CD4-positive, alpha-beta T cell treated with Interleukin-21 for 1 hour (primary cell): ENCODE data around the gene LIMK1.

Source experiments
- DNase-seq: peaks from one replicate; pipeline ENCODE4 v3.0.0-alpha.2; 2020

The LIMK1 gene

GRCh38 chr7:74056096-74056915 is 27.3 kb upstream of the LIMK1 start:
- DNase-seq, result no peak

GRCh38 chr7:74057216-74057925 is 26.2 kb upstream of the LIMK1 start:
- DNase-seq, result no peak

- no peak for DNase-seq
These were observed 25.6 kb upstream of the LIMK1 start for GRCh38 chr7:74057987-74058386.

GRCh38 chr7:74058486-74058885 is 25.1 kb upstream of the LIMK1 start:
- DNase-seq, result no peak

- no peak for DNase-seq
These were observed 24.6 kb upstream of the LIMK1 start for GRCh38 chr7:74059037-74059436.

GRCh38 chr7:74059681-74060588 is 23.7 kb upstream of the LIMK1 start:
- no peak for DNase-seq

GRCh38 chr7:74061840-74062539 is 21.6 kb upstream of the LIMK1 start:
- DNase-seq, result peak; percentile 87

GRCh38 chr7:74063223-74063641 is 20.4 kb upstream of the LIMK1 start:
- DNase-seq, result no peak

- no peak for DNase-seq
These were observed 20.0 kb upstream of the LIMK1 start for GRCh38 chr7:74063646-74064045.

- no peak for DNase-seq
These were observed 18.9 kb upstream of the LIMK1 start for GRCh38 chr7:74064696-74065095.

- DNase-seq, result no peak
These were observed 17.0 kb upstream of the LIMK1 start for GRCh38 chr7:74066626-74067025.

GRCh38 chr7:74068378-74069085 is 15.1 kb upstream of the LIMK1 start:
- no peak for DNase-seq

GRCh38 chr7:74069086-74069541 is 14.5 kb upstream of the LIMK1 start:
- DNase-seq, result no peak

- DNase-seq, result no peak
These were observed 13.6 kb upstream of the LIMK1 start for GRCh38 chr7:74069790-74070618.

GRCh38 chr7:74070619-74070921 is 13.0 kb upstream of the LIMK1 start:
- no peak for DNase-seq

GRCh38 chr7:74071121-74071520 is 12.5 kb upstream of the LIMK1 start:
- no peak for DNase-seq

GRCh38 chr7:74074770-74075169 is 8.8 kb upstream of the LIMK1 start:
- no peak for DNase-seq

- DNase-seq, result no peak
These were observed 5.1 kb upstream of the LIMK1 start for GRCh38 chr7:74078461-74078860.

- DNase-seq, result no peak
These were observed 861 bp upstream of the LIMK1 start for GRCh38 chr7:74082770-74083116.

GRCh38 chr7:74083928-74084721 is 521 bp downstream of the LIMK1 start:
- DNase-seq, result no peak
